OCI-LY7 (cell line): ENCODE data around the gene TFPT. TPM values are rescaled to one million over a fixed set of nuclear protein-coding genes. Genes with fewer than 3 reads are reported as not detected.

Experiments
- BruUV-seq: library from RNA; stranded (reverse); fragments of 400-500 nt; replicated peaks from 2 replicates; lab custom pipeline; 2021; lab: Mats Ljungman, UMichigan
- CTCF ChIA-PET: fragments of 300-600 bp; sonication (Branson Sonifier 250); formaldehyde crosslinking; loops from one replicate; lab custom pipeline; 2022; ENCODE audit warnings: antibody characterized with exemption; ENCODE audit not compliant: unreplicated experiment; lab: Charles Lee
- POLR2A ChIA-PET: fragments of 300-600 bp; sonication (Branson Sonifier 250); formaldehyde crosslinking; loops from one replicate; lab custom pipeline; 2022; ENCODE audit warnings: antibody characterized with exemption; lab: Charles Lee
- DNase-seq: peaks from one replicate; pipeline ENCODE4 v3.0.0-alpha.2; 2015; ENCODE audit warnings: low spot score
- H2AFZ ChIP-seq: fragments of 200-600 bp; sonication (generic), shearing (Covaris generic); 2 replicates; pipeline ENCODE4 v1.6.1; 2014; ENCODE audit warnings: mild to moderate bottlenecking, antibody characterized with exemption, low read length, moderate library complexity
- H3K27ac ChIP-seq: fragments of 200-600 bp; sonication (generic); 2 replicates; pipeline ENCODE4 v1.5.1; 2014; ENCODE audit warnings: mixed run types, low read depth, mild to moderate bottlenecking, moderate library complexity, low read length, inconsistent platforms; ENCODE audit not compliant: poor library complexity, severe bottlenecking
- H3K36me3 ChIP-seq: fragments of 200-600 bp; sonication (generic); 2 replicates; pipeline ENCODE4 v1.6.1; 2014; ENCODE audit warnings: mild to moderate bottlenecking, antibody characterized with exemption, low read length, moderate library complexity, mixed read lengths; ENCODE audit not compliant: insufficient read depth
- H3K4me1 ChIP-seq: fragments of 200-600 bp; sonication (generic); 2 replicates; pipeline ENCODE4 v1.5.1; 2014; ENCODE audit warnings: mild to moderate bottlenecking, low read length; ENCODE audit not compliant: insufficient read depth, poor library complexity, severe bottlenecking
- H3K4me2 ChIP-seq: fragments of 200-600 bp; sonication (generic); 2 replicates; pipeline ENCODE4 v1.6.1; 2014; ENCODE audit warnings: mild to moderate bottlenecking, low read length
- H3K4me3 ChIP-seq: fragments of 200-600 bp; sonication (generic); 2 replicates; pipeline ENCODE4 v1.5.1; 2014; ENCODE audit warnings: mild to moderate bottlenecking, low read depth, low read length; ENCODE audit not compliant: poor library complexity, severe bottlenecking
- H3K79me2 ChIP-seq: fragments of 200-600 bp; sonication (generic); 2 replicates; pipeline ENCODE4 v1.6.1; 2016; ENCODE audit warnings: low read depth, mild to moderate bottlenecking, low read length, moderate library complexity, mixed read lengths; ENCODE audit not compliant: insufficient read depth
- H3K9me2 ChIP-seq: fragments of 200-600 bp; sonication (generic); 2 replicates; pipeline ENCODE4 v1.6.1; 2016; ENCODE audit warnings: mild to moderate bottlenecking, low read length, mixed read lengths; ENCODE audit not compliant: insufficient read depth
- H3K9me3 ChIP-seq: fragments of 200-600 bp; sonication (generic); 2 replicates; pipeline ENCODE4 v1.6.1; 2014; ENCODE audit warnings: mild to moderate bottlenecking, mixed run types, low read length, mixed read lengths
- H4K20me1 ChIP-seq: fragments of 200-600 bp; sonication (generic); 2 replicates; pipeline ENCODE4 v1.6.1; 2014; ENCODE audit warnings: mild to moderate bottlenecking, antibody characterized with exemption, low read length, moderate library complexity, mixed read lengths; ENCODE audit not compliant: insufficient read depth
- EZH2phosphoT487 ChIP-seq: fragments of 200-600 bp; sonication (generic); IDR thresholded peaks from 2 replicates; pipeline ENCODE4 v1.6.1; 2018; ENCODE audit warnings: low read depth, borderline replicate concordance, mild to moderate bottlenecking, mixed run types, antibody characterized with exemption, low read length, moderate library complexity, mixed read lengths
- intact Hi-C: fragments of 100-400 bp; cut with micrococcal nuclease; formaldehyde crosslinking; loops from one replicate; pipeline ENCODE4 v1.10.0; 2022; ENCODE audit not compliant: unreplicated experiment
- total RNA-seq, 2 experiments: library from RNA; depleted of rRNA in 1 of 2; stranded (reverse); fragments of >200 nt in 1 of 2; shearing (Covaris generic) in 1 of 2; gene quantifications; 2 replicates each; pipeline ENCODE4 v1.2.3, GENCODE V29; 2014 to 2022
- TF ChIP-seq, protein P1 (sequence below): fragments of 200-600 bp; sonication (generic); conservative IDR thresholded peaks from 2 replicates; pipeline ENCODE4 v1.5.1; 2014; ENCODE audit warnings: mild to moderate bottlenecking, antibody characterized with exemption, low read length, moderate library complexity, mixed read lengths

TFPT gene
- total RNA-seq, 2 experiments from 2014 or later = 17.2 to 20.2 TPM

DNA sequence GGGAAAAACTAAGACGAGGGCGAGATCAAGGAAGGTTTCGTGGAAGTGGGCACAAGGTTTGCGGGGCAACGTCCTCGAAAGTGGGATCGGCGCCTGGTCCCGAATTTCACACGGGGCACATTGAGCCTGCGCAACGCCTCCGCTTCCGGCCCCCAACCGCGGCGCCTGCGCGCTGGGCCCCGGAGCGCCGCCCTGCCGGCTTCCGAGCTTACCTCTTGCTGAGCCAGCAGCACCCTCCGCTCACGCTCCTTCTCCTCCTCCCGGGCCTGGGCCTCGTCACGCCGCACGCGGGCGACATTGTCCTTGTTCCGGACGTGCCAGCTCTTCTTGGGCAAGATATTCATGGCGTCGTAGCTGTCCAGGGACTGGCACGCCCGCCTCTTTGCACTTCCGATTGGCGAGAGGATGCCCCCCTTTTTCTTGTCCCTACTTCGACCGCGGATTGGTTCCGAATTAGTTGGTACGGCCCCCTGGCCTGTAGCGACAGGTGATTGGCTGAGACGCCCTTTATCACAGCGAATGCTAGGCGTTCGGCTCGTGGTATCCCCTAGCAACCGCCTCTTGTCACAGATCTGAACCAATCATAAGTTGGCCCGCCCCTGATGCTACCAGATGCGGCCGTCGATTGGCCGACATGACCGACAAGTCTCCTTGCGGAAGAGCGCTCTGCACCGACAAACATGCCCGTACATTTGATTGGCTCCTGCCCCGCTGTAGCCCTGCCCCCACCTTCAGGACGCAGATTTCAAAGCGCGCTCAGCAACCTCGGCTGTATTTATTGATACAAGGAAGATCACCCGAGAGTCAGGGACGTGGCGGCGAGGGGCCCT lies 44.1 kb upstream of the TFPT start, which contains the start of gene LENG1:
LENG1 (minus strand) TSS at position 370 of the 830 bp plus-strand sequence; CDS start at position 344, 26 bp downstream.
- H3K36me3 ChIP-seq = peaks cover 35% of the 10 kb centered on the region
- H3K27ac ChIP-seq = peak within 1 kb of the TSS; percentile 82
- no peaks in the 10 kb centered on the region for H3K9me3 ChIP-seq
- no peaks in the 10 kb centered on the region for H3K9me2 ChIP-seq
- ChIA-PET POLR2A (interaction anchor here (0.5 to 2.4 kb wide), 4 partner anchors 9 to 38 kb away, joined by 3 to 10 read pairs (median 6); partner anchors contain the start of genes CNOT3 and MBOAT7), CTCF (no interaction called here)
- peaks cover 6% of the 10 kb centered on the region; the same call in 1 of the 2 replicates for H3K79me2 ChIP-seq
- intact Hi-C loops = loop anchor here (2.0 kb wide), 3 partner anchors 23 to 57 kb away; partner anchors contain the start of genes CNOT3, NDUFA3 and TSEN34
- H3K4me3 ChIP-seq = peak within 1 kb of the TSS; percentile 81
- BruUV-seq = no TSS peak
- no peaks in the 10 kb centered on the region for H4K20me1 ChIP-seq
- TF ChIP-seq, protein P1, sequence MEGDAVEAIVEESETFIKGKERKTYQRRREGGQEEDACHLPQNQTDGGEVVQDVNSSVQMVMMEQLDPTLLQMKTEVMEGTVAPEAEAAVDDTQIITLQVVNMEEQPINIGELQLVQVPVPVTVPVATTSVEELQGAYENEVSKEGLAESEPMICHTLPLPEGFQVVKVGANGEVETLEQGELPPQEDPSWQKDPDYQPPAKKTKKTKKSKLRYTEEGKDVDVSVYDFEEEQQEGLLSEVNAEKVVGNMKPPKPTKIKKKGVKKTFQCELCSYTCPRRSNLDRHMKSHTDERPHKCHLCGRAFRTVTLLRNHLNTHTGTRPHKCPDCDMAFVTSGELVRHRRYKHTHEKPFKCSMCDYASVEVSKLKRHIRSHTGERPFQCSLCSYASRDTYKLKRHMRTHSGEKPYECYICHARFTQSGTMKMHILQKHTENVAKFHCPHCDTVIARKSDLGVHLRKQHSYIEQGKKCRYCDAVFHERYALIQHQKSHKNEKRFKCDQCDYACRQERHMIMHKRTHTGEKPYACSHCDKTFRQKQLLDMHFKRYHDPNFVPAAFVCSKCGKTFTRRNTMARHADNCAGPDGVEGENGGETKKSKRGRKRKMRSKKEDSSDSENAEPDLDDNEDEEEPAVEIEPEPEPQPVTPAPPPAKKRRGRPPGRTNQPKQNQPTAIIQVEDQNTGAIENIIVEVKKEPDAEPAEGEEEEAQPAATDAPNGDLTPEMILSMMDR = peak; percentile 64
- TF ChIP-seq EZH2phosphoT487 = no peak
- peaks cover 26% of the 10 kb centered on the region for H3K4me1 ChIP-seq
- peak within 1 kb of the TSS; percentile 91 for H3K4me2 ChIP-seq
- H2AFZ ChIP-seq = peak within 1 kb of the TSS; percentile 63
- DNase-seq = peak; percentile 100

DNA sequence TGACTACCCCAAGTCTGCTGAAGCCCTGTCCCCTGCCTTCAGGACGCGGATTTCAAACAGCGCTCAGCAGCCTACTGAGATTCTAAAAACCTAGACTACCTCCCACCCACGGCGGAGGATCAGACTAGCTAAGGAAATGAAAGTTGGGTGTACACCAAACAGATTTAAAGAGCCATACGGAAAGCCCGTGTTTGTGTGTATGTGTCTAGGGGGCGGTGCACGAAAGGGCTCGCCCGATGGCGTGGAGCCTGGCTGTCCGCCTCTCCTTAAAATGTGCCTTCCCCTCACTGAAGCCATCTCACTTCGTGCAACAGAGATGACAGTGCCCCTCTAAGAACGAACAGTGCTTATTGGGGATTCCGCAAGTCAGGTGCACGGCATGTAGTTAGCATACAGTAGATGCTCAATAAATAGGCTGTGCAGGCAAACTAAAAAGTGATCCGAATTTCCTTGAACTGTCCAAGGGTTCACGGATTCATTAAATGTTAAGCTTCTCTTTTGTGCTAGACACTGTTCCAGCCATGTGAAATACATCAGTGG lies 43.4 kb upstream of the TFPT start:
- peak overlapping the region; percentile 82 for H3K27ac ChIP-seq
- H3K4me1 ChIP-seq = peaks cover 30% of the 10 kb centered on the region
- H3K4me3 ChIP-seq = peak overlapping the region; percentile 81
- BruUV-seq = TSS peak; percentile 90
- ChIA-PET POLR2A (interaction anchor here (0.5 to 2.4 kb wide), 3 partner anchors 22 to 37 kb away, joined by 3 to 10 read pairs (median 9); partner anchors contain the start of genes CNOT3 and MBOAT7), CTCF (interaction anchor here (0.6 kb wide), 1 partner anchor 47 kb away, joined by 3 read pairs; no protein-coding TSS in a partner anchor)
- H3K9me2 ChIP-seq = no peaks in the 10 kb centered on the region
- peaks cover 6% of the 10 kb centered on the region; the same call in 1 of the 2 replicates for H3K79me2 ChIP-seq
- peak; percentile 43 for DNase-seq
- no peaks in the 10 kb centered on the region for H3K9me3 ChIP-seq
- intact Hi-C loops = loop anchor here (2.0 kb wide), 3 partner anchors 22 to 56 kb away; partner anchors contain the start of genes CNOT3, NDUFA3 and TSEN34
- H4K20me1 ChIP-seq = no peaks in the 10 kb centered on the region
- H3K4me2 ChIP-seq = peak overlapping the region; percentile 89
- TF ChIP-seq, protein P1 = no peak
- no peak for TF ChIP-seq EZH2phosphoT487
- H3K36me3 ChIP-seq = peaks cover 41% of the 10 kb centered on the region
- H2AFZ ChIP-seq = peak overlapping the region; percentile 50; the same call in 1 of the 2 replicates
